Glutamatergic neuron (in vitro differentiated cells): Measurements from ENCODE around the gene LRRK1. TPM values are rescaled to one million over a fixed set of nuclear protein-coding genes. Genes with fewer than 3 reads are reported as not detected.

ENCODE experiments used
- DNase-seq: peaks from one replicate; pipeline ENCODE4 v3.0.0; 2022
- H3K27ac Mint-ChIP-seq: one replicate; pipeline ENCODE4 v1.8.0; 2020; ENCODE audit warnings: mild to moderate bottlenecking, mixed read lengths, inconsistent platforms; ENCODE audit not compliant: unreplicated experiment
- H3K27me3 Mint-ChIP-seq: one replicate; pipeline ENCODE4 v1.8.0; 2020; ENCODE audit warnings: mild to moderate bottlenecking, moderate library complexity, mixed read lengths, inconsistent platforms; ENCODE audit not compliant: unreplicated experiment
- H3K36me3 Mint-ChIP-seq: one replicate; pipeline ENCODE4 v1.8.0; 2020; ENCODE audit warnings: mild to moderate bottlenecking, mixed read lengths, inconsistent platforms; ENCODE audit not compliant: unreplicated experiment
- H3K4me1 Mint-ChIP-seq: one replicate; pipeline ENCODE4 v1.8.0; 2020; ENCODE audit warnings: mild to moderate bottlenecking, low read depth, mixed read lengths, inconsistent platforms; ENCODE audit not compliant: unreplicated experiment
- H3K4me3 Mint-ChIP-seq: one replicate; pipeline ENCODE4 v1.8.0; 2020; ENCODE audit warnings: mild to moderate bottlenecking, mixed read lengths, inconsistent platforms; ENCODE audit not compliant: unreplicated experiment
- H3K9me3 Mint-ChIP-seq: one replicate; pipeline ENCODE4 v1.8.0; 2020; ENCODE audit warnings: mild to moderate bottlenecking, moderate library complexity, mixed read lengths, inconsistent platforms; ENCODE audit not compliant: unreplicated experiment
- total RNA-seq: library from RNA; stranded (reverse); fragmentation: NEBNext Ultra II Directional; extraction: Animal tissue kit (Norgen Biotek cat#: 25700); gene quantifications from one replicate; pipeline ENCODE4 v1.2.1, GENCODE V29; 2021; ENCODE audit not compliant: unreplicated experiment
- TF ChIP-seq, protein P1 (sequence below): fragments of 200-600 bp; sonication (generic); IDR thresholded peaks from one replicate; pipeline ENCODE4 v1.5.0; 2021; ENCODE audit not compliant: partially characterized antibody, unreplicated experiment

The LRRK1 gene
- total RNA-seq, 1 donor from 2014 or later: 1.5 TPM

DNA sequence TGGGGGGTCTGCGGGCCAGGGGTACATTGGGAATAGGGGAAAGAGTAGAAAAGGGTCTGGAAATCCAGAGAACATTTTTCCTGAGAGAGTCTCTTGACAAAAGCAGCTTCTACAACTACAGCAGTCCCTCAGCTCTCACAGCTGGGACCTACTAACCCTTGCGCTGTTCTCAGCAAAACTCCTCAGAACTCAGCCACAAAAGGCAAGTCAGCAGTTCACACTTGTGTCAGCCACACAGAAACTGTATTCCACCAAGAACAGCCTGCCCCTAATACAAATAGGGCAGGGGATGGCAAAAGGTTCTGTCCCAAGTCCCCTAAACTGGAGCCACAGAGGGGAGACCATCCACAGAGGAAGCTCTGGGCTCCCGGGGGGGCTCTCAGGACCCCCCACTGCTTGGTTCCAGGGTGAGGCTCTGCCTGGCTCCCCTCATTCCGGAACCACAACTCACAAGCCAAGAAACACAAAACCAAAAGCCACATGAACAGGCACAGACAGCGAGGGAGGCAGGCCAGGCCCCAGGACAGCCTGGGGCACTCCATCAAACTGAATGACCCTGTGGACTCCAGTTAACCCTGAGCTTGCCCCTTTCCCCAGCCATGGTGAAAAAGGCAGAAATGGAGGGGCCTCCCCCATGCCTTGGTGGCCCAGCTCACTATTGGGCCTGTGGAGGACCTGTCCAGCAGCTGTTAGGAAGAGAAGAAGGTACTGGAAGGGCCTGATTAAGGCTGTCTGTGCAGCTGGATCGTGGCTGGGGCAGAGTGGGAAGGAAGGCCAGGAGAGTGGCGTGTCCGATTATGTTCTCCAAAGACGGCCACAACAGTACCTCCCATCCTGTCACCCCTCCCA, 170.6 kb downstream of the LRRK1 start:
- Mint-ChIP-seq H3K4me3 (no peak overlapping the region), H3K27ac (no peak overlapping the region)

DNA sequence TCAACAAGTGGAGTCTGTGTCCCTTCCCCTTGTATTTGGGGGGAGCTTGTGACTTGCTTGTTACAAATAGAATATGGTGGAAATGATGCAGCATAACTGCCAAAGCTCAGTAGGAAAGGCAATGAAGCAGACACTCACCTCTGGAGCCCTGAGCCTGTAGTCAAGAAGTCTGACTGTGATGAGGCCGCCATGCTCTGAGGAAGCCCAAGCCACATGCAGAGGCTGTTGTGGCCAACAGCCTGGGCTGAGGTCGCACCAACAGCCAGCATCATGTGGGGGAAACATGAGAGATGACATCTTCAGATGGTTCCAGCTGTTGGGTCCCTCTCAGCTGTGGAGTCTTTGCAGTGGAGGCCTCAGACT, 171.3 kb downstream of the LRRK1 start:
- DNase-seq: no peak
- peaks cover 5% of the 10 kb centered on the region for H3K27me3 Mint-ChIP-seq
- peaks cover 2% of the 10 kb centered on the region for H3K9me3 Mint-ChIP-seq
- H3K4me3 Mint-ChIP-seq: no peak overlapping the region
- peaks cover 2% of the 10 kb centered on the region for H3K4me1 Mint-ChIP-seq
- TF ChIP-seq, protein P1, sequence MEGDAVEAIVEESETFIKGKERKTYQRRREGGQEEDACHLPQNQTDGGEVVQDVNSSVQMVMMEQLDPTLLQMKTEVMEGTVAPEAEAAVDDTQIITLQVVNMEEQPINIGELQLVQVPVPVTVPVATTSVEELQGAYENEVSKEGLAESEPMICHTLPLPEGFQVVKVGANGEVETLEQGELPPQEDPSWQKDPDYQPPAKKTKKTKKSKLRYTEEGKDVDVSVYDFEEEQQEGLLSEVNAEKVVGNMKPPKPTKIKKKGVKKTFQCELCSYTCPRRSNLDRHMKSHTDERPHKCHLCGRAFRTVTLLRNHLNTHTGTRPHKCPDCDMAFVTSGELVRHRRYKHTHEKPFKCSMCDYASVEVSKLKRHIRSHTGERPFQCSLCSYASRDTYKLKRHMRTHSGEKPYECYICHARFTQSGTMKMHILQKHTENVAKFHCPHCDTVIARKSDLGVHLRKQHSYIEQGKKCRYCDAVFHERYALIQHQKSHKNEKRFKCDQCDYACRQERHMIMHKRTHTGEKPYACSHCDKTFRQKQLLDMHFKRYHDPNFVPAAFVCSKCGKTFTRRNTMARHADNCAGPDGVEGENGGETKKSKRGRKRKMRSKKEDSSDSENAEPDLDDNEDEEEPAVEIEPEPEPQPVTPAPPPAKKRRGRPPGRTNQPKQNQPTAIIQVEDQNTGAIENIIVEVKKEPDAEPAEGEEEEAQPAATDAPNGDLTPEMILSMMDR: no peak
- no peak overlapping the region for H3K27ac Mint-ChIP-seq
- no peaks in the 10 kb centered on the region for H3K36me3 Mint-ChIP-seq

More for the DNA sequence above, 170.6 kb downstream of the LRRK1 start:
- Mint-ChIP-seq H3K27me3 (peaks cover 5% of the 10 kb centered on the region), H3K36me3 (no peaks in the 10 kb centered on the region), H3K9me3 (peaks cover 2% of the 10 kb centered on the region), H3K4me1 (peaks cover 2% of the 10 kb centered on the region)
- TF ChIP-seq, protein P1: no peak
- no peak for DNase-seq

DNA sequence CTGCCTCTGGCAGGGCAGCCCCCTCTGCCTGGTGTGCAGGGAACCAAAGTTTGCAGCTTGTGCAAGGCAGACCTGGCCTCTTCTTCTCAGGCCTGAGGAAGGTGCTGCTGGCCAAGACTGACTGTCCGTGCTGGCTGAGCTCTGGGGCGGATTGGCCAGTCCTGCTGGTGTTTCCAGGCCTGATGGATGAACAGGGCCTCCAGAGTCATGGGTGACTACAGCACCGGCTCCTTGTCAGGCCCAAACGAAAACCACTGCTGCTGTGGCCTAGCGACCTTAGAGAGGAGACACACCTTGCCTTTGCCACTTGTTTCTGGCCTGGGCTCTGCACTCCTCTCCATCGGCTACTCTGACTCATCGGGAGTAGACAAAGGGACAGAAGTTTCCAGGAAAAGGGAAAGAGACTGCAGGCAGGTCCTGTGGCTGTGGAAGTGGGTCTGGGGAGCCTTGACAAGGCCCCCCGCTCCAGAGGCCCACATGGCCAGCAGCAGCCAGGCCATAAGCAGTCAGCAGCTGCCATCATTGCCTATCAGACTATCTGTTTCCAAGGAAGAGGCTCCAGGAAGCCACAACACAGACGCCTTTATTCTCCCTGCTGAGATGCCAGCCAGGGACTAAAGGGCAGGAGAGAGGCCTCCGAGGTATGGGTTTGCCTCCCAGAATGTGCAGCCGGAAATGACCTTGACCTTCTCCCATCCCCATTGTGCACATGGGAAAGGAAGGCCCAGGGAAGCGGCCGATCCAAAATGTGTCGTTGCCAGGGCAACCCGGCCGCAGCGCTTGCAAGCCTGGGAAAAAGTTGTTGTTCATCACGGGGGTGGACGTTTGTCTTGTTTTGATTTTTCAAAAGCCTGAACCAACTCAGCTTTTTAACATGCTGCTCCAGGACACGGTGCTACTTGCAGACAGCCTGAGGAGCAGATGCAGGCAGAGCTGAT, 172.2 kb downstream of the LRRK1 start:
- Mint-ChIP-seq H3K4me3 (no peak overlapping the region), H3K27me3 (peaks cover 5% of the 10 kb centered on the region), H3K36me3 (no peaks in the 10 kb centered on the region), H3K9me3 (peaks cover 2% of the 10 kb centered on the region), H3K4me1 (peaks cover 2% of the 10 kb centered on the region), H3K27ac (no peak overlapping the region)
- DNase-seq: no peak
- TF ChIP-seq, protein P1: no peak

DNA sequence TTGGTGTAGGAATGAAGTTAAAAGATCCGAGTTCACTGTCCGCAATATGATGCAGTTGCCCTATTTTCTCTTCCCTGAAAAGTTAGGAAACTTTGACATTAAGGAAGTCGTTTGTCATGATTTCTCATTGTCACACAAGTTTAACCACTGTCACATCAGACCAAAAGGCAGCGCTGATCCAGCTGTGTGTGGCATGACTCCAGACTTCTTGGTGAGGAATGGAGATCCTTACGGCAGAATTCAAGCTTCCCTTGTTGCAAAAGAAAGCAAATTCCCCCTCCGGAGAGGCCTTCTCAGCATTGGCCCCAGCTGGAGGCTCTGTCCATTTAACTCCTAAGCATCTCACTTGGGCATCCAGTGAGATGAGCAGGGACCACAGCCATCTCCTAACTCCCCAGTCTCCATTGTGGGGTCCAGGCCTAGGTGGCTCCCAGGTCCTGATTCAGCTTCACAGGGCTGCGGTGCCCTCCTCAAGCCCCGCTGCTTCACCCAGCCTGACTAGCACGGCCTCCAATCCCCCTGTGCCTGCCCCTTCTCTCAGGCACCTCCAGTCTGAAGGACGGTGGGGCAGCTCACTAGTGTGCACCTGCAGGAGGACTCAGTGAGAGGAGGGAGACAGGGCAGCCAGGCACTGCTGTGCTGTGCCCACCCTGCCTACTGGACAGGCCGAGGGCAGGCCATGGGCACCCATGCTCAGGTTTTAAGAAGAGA, 173.2 kb downstream of the LRRK1 start:
- TF ChIP-seq, protein P1: no peak
- Mint-ChIP-seq H3K27me3 (peaks cover 5% of the 10 kb centered on the region), H3K36me3 (no peaks in the 10 kb centered on the region), H3K27ac (no peak overlapping the region), H3K9me3 (peaks cover 4% of the 10 kb centered on the region), H3K4me3 (no peak overlapping the region), H3K4me1 (peaks cover 2% of the 10 kb centered on the region)
- no peak for DNase-seq
